HG02870 (cell line): ENCODE data around the gene ORC6.

ENCODE experiments used
- ATAC-seq: cut with Tn5 transposase; IDR thresholded peaks from one replicate; pipeline ENCODE4 v1.9.1; 2021; ENCODE audit warnings: mild to moderate bottlenecking, moderate library complexity; ENCODE audit not compliant: unreplicated experiment

ORC6 gene

DNA sequence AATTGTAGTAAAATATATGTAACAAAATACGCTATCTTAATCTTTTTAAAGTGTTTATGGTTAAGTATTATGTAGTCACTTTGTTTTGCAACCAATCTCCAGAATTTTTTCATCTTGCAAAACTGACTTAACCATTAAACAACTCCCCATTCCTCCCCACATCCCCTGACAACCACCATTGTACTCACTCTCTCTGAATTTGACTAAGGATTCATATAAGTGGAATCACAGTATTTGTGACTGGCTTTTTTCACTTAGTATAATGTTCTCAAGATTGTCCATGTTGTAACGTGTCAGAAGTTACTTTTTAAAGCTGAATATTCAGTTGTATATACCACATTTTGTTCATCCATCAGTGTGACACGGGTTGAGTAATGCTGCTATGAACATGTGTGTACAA lies 10.6 kb downstream of the ORC6 start:
- ATAC-seq = no peak

DNA sequence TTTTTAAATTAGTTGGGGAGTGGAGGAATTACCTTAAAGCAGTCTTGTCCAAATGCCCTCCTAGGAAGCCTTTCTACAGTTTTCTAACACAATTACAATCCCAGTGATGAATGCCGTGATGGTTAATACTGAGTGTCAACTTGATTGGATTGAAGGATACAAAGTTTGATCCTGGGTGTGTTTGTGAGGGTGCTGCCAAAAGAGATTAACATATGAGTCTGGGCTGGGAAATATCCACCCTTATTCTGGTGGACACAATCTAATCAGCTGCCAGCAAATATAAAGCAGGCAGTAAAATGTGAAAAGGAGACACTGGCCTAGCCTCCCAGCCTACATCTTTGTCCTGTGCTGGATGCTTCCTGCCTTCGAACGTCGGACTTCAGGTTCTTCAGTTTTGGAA lies 12.2 kb downstream of the ORC6 start:
- ATAC-seq = no peak

DNA sequence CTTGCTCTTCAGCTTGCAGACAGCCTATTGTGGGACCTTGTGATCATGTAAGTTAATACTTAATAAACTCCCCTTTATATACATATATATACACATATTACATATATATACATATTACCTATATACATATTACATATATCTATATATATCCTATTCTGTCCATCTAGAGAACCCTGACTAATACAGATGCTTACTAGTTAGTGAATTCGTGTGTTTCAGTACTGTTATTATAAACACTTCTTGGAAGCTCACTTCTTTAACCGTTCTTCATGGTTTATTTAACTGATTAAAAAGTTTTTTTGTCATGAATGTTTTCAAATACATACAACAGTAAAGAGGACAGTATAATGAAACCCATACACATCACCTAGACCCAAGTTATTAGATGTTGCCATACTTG lies 12.6 kb downstream of the ORC6 start:
- no peak for ATAC-seq

DNA sequence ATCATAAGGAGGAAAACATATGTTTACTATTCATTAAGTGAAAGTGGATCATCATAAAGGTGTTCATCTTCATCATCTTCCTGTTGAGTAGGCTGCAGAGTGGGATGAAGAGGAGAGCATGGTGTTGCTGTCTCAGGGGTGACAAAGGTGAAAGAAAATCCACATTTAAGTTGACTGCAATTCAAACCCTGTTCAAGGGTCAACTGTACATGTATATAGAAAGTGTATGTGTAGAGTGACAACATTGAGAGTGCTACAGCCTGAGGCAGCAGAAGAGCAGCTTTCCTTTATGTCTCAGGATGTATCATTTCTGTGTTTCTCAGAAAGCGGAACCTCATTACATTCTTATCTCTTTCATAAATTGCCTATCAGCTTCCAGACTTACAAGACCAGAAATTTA lies 17.2 kb downstream of the ORC6 start:
- no peak for ATAC-seq

DNA sequence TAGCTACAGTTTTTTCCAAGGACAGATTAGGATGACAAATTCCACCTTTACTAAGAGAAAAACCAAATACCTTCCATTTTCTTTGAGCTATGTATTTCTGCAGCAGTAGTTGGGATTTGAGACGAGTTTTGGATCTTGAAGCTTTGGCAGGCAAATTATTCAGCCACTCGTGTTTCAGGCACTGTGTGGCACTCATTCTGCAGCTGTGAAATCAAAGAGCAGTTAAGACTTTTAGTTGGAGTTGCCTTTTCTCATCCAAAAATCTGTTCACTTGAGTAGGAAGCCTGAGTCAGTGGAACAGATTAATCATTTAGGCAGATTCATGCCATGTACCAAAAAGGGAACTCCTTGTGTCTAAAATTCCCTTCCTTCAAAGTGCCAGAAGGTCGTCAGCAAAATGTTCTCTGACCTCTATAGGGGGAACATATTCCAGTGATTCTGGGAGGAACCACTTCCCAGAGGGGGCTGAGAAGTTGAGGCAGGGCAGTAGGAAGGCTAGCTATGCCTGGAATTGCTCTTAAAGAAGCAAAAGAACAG lies 20.1 kb downstream of the ORC6 start:
- ATAC-seq = no peak

DNA sequence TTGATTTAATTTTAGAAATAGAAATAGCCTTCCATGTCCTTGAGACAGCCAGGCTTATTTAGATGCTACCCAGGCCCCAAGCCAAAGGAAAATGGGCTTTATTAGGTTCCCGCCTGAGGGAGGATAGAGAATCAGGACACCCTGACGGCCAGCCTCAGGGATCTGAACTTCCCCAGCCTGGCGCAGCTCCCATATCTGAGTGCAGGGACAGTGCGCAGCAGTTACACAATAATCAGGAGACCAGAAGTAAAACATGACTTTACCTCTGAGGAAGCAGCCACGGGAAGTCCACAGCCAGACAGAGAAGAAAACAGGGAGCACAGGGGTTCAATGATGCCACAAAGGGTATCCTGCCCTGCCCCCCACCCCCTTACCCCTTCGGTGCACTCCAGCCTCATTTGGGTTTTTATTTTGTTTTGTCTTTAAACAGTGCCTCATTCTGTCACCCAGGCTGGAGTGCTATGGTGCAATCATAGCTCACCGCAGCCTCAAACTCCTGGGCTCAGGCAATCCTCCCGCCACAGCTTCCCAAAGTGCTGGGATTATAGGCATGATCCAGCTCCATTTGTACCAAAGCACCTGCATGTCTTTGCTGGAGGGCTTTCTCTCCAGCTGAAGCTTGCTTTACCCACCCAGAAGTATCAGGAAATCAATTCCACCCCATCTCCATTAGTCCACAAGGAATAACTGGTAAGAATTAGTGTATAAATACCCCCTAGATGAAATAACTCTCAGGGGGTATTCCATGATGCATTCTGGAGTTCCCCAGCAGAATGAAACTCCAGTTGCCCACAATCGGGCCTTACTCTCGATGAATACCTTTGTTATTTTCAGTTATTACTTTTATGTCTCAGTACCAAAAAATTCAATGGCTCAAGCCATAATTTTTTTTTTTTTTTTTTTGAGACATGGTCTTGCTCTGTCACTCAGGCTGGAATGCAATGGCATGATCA lies 21.9 kb downstream of the ORC6 start:
- no peak for ATAC-seq

DNA sequence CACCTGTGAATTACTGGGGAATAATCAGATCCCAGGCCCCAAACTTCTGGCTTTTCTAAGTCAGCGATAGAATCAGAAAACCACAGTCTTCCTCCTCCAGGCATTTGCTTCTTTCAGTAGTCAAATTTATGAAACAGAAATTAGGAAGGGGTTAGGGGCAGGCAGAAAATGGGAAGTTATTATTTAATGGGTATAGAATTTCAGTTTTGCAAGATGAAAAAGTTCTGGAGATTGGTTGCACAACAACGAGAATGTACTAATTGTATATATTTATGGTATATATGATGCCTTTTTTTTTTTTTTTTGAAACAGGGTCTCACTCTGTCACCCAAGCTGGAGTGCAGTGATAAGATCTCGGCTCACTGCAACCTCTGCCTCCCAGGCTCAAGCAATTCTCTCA lies 23.5 kb downstream of the ORC6 start:
- ATAC-seq = no peak

DNA sequence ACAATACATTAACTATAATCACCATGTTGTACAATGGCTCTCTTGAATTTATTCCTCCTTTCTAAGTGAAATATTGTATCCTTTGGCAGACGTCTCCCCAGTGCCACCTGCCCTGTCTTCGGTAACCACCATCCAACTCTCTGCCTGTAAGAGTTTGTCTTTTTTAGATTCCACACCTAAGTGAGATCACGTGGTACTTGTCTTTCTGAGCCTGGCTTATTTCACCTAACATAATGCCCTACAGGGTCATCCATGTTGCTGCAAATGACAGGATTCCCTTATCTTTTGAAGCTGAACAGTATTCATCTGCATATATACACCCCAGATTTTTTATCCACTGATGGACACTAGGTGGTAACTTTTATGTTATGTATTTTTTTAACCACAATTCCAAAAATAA lies 24.2 kb downstream of the ORC6 start:
- ATAC-seq = no peak

DNA sequence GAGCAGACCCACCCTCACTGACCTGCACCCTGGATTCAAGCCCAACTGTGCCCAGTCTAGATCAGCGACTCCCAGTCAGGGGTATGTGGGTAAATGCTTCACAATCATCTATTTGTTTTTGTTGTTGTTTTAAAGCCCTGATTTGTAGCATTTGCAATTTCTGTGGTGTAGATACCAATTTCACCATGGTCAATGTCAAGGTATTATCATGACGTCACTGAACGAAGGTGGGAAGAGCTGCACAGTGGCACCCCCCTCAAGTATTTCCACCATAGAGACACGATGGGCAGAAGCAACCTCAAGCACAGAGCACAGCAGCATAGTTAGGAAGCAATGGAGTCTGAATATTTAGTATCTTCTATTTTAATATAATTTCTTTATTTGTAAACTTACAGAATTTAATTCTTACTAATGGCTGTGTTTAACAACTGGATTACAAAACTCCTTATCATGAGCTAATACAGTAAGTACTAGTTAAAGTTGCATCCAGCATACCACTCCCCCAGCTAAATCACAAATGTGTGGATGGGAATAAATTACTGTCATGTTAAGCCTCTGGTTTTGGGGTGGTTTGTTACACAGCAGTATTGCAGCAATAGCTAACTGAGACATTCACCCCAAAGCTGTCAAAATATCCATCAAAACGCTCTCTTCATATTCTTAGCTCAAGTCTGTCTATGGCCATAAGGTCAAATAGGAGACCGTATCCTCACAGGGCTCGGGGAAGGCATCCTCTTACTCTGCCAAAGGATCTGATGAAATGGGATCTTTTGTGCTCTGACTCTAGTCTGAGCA lies 25.5 kb downstream of the ORC6 start:
- ATAC-seq = no peak

DNA sequence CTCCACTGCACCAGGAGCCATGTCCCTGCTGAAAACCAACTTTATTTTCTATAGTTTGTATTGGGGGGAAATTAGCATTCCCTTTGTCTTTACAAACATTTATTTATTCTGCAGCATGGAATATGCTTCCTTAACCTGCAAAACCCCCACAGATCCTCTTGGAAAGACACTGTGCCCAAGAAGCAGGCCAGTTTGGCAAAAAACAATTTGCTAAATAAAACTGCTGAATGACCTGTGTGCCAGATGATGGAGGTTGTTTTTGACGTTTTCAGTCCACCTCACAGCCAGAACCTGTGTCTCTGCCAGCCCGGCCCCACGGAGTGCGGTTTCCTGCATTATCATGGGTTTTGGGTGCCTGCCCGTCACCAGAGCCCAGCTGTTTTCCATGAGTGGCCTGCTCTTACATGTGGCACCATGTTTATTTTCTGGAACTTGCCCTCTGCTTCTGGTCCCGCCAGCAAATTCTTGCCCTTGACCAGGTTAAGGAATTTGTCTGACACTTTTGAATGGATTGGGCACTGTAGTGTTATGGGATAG lies 26.4 kb downstream of the ORC6 start:
- ATAC-seq = no peak

DNA sequence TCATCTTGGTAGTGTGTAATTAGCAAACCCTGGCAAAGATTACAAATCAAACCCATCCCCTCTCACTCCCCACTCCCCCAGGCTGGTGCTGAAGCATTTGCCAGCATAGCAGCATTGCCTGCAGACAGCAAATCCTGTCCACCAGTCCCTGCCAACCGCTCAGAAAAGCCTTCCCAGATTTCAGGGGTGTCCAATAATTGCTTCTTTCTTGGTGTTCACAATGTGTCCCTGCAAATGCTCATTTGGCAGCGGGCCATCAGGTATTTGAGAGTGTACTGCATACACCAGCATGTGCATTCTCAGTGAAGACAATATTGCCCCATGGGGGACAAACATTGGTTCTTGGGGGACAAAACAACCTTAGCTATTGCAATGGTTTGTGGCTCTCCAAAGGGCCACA lies 28.2 kb downstream of the ORC6 start:
- no peak for ATAC-seq

DNA sequence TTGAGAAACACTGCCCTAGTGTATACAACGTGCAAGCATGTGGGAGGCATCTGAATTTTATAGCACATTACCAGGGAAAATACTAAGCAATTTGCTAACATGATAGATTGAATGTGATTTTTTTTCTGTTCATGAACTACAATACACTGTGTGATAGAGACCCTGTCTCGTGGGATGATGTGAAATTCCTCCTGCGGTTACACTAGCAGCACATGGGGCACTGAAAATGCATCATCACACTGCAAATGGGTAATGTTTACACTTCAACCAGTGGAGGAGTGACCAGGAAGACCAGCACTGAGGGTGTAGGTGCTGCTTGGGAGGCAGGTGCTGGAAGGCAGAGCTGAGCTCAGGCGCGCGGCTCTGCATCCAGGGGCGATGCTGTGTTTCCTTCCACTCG lies 28.8 kb downstream of the ORC6 start:
- no peak for ATAC-seq

DNA sequence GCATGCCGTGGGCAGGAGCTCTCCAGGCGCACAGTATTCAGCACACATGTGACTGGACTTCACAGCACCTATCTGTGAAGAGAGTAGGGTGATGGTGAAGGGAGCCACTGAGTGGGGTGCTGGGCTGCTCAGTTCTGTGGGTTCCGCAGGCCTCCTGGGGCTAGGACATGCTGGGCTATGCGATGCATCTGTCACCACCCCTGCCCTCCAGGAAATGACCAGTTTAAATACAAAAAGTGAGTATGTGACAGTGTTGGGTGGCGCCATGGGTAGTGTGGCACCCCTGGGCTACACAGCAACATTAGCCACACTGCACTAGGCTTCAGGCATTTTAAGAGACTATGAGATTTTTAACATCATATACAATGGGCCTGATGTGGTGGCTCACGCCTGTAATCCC lies 30.1 kb downstream of the ORC6 start:
- no peak for ATAC-seq

DNA sequence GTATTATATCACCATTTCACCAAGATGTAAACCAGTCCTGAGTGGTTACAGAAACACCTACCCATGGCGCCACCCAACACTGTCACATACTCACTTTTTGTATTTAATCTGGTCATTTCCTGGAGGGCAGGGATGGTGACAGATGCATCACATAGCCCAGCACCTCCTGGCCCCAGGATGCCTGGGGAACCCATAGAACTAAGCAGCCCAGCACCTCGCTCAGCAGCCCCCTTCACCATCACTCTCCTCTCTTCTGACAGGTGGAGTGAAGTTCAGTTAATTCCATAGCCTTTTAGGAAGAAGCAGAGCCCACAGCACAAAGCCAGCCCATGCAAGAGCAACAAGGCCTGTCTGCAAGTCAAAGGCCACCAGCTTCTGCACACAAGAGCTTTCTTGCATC lies 31.2 kb downstream of the ORC6 start:
- ATAC-seq = no peak

DNA sequence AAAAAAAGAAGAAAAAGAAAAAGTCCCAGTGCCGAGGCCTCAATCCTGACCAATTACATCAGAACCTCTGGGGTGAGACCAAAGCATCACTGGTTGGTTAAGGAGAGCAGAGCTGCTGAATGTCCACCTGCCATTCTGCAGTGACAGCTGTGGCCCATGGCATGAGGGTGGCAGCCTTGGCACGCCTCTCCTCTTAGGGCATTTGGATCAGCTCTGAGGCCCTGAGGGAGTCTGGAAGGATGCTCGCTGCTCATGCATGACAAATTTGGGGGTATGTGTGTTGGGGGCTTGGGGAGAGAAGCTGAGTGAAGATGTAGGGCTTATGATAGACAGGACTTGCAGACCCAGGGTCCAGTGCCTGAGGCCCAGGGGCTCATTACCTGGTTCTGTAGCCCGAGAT lies 32.4 kb downstream of the ORC6 start:
- ATAC-seq = no peak

DNA sequence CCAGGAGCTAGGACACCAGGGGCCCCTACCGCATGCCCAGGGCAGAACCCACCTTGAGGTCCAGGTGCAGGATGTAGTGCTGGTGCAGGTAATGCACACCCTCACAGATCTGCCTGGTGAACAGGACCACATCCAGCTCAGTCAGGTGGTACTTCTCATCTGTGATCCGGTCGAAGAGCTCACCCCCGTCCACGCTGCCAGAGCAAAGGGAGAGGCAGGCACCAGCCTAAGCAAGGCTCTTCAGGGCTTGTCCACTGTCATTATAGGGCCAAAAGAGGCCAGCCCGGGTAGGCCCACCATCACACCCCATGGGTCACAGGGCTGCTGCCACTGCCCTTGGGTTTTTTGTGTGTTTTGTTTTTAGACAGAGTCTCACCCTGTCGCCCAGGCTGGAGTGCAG lies 37.7 kb downstream of the ORC6 start:
- no peak for ATAC-seq

DNA sequence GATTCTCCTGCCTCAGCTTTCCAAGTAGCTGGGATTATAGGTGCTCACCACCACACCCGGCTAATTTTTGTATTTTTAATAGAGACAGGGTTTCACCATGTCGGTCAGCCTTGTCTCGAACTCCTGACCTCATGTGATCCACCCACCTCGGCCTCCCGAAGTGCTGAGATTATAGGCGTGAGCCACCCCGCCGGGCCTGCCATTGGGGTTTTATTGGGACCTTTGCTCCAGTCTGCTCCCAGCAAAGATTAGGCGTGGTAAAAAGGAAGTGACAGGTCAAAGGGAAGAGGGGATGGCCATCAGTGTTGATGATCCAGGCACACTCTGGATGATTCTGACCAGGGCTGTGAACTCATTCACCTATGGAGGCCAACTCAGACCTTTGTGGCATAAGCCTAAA lies 38.2 kb downstream of the ORC6 start:
- no peak for ATAC-seq

DNA sequence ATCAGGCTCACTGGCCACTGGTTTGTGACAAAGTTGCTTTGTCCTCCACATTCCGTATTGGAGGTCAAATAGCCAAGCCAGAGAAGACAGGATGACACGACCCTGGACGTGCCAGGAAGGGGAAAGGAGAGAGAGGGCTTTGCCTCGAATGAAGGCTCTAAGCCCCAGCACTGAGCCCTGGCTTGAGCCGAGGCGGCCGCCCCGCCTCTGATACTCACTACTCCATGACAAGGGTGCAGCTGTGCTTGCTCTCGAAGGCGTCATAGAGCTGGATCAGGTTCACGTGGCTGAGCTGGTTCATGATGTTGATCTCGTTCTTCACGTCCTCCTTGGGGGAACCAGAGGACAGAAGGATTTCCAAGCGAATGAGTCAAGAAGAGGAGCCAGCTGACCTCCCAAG lies 39.3 kb downstream of the ORC6 start:
- no peak for ATAC-seq

DNA sequence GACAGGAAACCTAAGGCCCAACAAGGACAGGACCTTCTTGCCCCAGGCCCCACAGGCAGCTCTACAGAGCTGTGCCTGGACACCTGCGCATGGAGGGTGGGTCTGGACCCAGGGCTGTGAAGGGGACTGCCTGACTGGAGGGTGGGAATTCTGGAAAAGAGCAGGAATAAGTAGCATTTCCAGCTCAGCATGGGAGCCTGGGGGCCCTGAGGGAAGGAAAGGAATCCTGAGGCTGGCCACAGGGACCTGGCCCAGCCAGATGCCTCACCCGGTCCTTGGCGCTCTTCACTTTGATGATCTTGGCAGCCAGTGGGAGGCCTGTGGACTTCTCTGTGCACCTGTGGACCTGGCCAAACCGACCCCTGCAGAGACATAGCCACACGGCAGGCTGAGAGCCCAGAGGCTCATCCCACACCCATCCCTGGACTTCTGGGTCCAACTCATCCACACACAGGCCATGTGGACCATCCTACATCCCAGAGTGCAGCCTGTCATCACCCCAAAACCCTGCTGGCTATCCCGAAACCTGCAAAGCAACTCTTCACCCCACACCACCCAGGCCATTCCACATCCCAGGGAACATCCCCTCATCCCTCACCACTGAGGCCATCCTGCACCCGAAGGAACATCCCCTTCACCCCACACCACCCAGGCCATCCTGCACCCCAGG lies 40.0 kb downstream of the ORC6 start:
- ATAC-seq = no peak

DNA sequence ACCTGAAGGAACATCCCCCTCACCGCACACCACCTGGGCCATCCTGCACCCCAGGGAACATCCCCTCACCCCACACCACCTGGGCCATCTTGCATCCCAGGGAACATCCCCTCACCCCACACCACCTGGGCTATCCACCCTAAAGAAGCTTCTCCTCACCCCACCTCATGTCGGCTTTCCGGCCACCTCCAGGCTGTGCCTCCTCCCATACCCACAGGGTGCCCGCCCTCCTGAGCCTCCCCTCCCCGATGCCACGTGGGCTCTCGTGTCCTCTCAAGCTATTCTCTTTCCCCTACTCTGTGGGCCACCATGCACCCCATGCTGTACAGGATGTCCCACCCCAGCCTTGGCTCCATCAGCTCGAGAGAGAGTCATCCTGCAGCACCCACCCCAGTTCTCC lies 40.7 kb downstream of the ORC6 start:
- no peak for ATAC-seq
